Right atrium auricular region (tissue), 2 donors: ENCODE data around the gene PPP3R1. TPM values are rescaled to one million over a fixed set of nuclear protein-coding genes. Genes with fewer than 3 reads are reported as not detected.

ENCODE experiments used
- DNase-seq: peaks from one replicate; pipeline ENCODE4 v3.0.0-alpha.2; 2019; ENCODE audit warnings: low spot score
- H3K27ac ChIP-seq, 2 donors: fragments of 200-600 bp; sonication (generic); 1 replicate in 1 of 2; 2 replicates in 1 of 2; pipeline ENCODE4 v1.5.1; 2016 to 2019
- H3K27me3 ChIP-seq, 2 donors: fragments of 200-600 bp; sonication (generic); one replicate each; pipeline versions ENCODE4 v1.5.1 to v1.6.0; 2017 to 2019
- H3K36me3 ChIP-seq: fragments of 200-600 bp; sonication (generic); one replicate; pipeline ENCODE4 v1.5.1; 2016
- H3K4me1 ChIP-seq, 2 donors: fragments of 200-600 bp; sonication (generic); one replicate each; pipeline versions ENCODE4 v1.5.1 to v1.6.0; 2017 to 2019
- H3K4me3 ChIP-seq, 2 donors: fragments of 200-600 bp; sonication (generic); 1 replicate in 1 of 2; 2 replicates in 1 of 2; pipeline ENCODE4 v1.5.1; 2017 to 2019; ENCODE audit warnings: mild to moderate bottlenecking in 1 of 2, moderate library complexity in 1 of 2
- H3K9me3 ChIP-seq, 2 donors: fragments of 200-600 bp; sonication (generic); one replicate each; pipeline ENCODE4 v1.5.1; 2019
- total RNA-seq, 2 donors: library from RNA; depleted of rRNA; stranded (reverse); fragments of >200 nt; gene quantifications; one replicate each; pipeline ENCODE4 v1.1.0, GENCODE V29; 2016
- TF ChIP-seq, protein P1 (sequence below), 2 donors: fragments of 200-600 bp; sonication (generic); IDR thresholded peaks; one replicate each; pipeline ENCODE4 v1.5.1; 2019; ENCODE audit warnings: antibody characterized with exemption in 2 of 2

Gene PPP3R1
- total RNA-seq, 2 donors from 2014 or later = 16.7 to 18.4 TPM

DNA sequence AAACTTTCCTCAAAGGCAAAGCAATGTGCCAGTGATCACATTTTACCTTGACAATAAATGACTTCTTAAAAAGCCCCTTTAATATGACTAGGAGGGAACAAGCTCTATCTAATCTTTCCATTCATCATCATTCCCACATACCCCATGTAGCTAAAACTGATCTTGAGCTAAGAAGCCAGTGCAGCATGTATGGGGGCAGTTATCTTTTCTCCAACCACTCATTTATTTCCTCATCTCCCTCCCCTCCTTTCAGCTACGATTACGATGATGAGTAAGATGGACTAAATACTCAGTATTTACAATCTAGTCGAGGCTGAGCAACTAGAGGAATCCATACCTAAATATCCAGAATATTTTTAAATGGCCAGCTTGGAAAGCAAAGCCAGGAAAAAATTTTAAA, 59.2 kb downstream of the PPP3R1 start:
- TF ChIP-seq, protein P1, sequence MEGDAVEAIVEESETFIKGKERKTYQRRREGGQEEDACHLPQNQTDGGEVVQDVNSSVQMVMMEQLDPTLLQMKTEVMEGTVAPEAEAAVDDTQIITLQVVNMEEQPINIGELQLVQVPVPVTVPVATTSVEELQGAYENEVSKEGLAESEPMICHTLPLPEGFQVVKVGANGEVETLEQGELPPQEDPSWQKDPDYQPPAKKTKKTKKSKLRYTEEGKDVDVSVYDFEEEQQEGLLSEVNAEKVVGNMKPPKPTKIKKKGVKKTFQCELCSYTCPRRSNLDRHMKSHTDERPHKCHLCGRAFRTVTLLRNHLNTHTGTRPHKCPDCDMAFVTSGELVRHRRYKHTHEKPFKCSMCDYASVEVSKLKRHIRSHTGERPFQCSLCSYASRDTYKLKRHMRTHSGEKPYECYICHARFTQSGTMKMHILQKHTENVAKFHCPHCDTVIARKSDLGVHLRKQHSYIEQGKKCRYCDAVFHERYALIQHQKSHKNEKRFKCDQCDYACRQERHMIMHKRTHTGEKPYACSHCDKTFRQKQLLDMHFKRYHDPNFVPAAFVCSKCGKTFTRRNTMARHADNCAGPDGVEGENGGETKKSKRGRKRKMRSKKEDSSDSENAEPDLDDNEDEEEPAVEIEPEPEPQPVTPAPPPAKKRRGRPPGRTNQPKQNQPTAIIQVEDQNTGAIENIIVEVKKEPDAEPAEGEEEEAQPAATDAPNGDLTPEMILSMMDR (IDR thresholded peaks at IDR 0.05) = no peak
- Histone ChIP-seq H3K9me3 (no peaks in the 10 kb centered on the region), H3K4me1 (peaks cover 0 to 22% of the 10 kb centered on the region in 2 donors), H3K27me3 (no peaks in the 10 kb centered on the region), H3K27ac (peak overlapping the region in 1 of 2 donors; percentile 38), H3K36me3 (no peaks in the 10 kb centered on the region), H3K4me3 (no peak overlapping the region)
- DNase-seq = no peak

GRCh38 chr2:68190991-68191731, 61.2 kb downstream of the PPP3R1 start:
- no peak for DNase-seq
- TF ChIP-seq, protein P1 (IDR thresholded peaks at IDR 0.05) = no peak
- H3K4me1 ChIP-seq = peaks cover 0 to 20% of the 10 kb centered on the region in 2 donors

DNA sequence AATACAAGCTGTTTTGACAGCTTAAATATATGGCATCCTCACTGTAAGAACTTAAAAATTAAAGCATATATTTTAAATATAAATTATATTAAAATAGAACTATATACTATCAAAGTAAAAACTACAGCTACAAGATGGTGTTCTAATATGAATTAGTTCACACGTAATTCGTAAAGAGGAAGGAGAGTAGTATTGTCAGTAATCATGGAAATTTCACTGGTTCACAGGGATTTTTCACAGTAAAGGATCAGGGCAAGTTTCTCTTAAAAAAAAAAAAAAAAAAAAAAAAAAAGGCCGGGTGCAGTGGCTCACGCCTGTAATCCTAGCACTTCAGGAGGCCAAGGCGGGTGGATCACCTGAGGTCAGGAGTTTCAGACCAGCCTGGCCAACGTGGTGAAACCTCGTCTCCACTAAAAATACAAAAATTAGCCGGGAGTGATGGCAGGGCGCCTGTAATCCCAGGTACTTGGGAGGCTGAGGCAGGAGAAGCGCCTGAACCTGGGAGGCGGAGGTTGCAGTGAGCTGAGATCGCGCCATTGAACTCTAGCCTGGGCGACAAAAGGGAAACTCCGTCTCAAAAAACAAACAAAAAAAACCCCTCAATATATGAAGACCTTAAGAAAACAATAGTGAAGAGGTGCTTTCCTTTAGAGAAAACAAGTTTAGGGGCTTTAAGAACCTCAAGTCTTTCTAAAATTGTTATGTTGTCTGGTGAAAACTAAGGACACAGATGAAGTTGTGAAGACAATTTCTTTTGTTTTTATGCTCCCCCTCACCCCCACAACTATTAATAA, 62.1 kb downstream of the PPP3R1 start:
- Histone ChIP-seq H3K36me3 (peaks cover 7% of the 10 kb centered on the region), H3K27me3 (no peaks in the 10 kb centered on the region), H3K4me1 (peaks cover 0 to 11% of the 10 kb centered on the region in 2 donors), H3K27ac (no peak overlapping the region), H3K4me3 (no peak overlapping the region), H3K9me3 (no peaks in the 10 kb centered on the region)
- no peak for DNase-seq
- TF ChIP-seq, protein P1 (IDR thresholded peaks at IDR 0.05) = no peak

More at GRCh38 chr2:68190991-68191731, 61.2 kb downstream of the PPP3R1 start:
- Histone ChIP-seq H3K36me3 (peaks cover 4% of the 10 kb centered on the region), H3K27ac (no peak overlapping the region), H3K27me3 (no peaks in the 10 kb centered on the region), H3K4me3 (no peak overlapping the region), H3K9me3 (no peaks in the 10 kb centered on the region)

- Histone ChIP-seq H3K27ac (no peak overlapping the region), H3K27me3 (no peaks in the 10 kb centered on the region), H3K4me1 (no peaks in the 10 kb centered on the region), H3K36me3 (peaks cover 7% of the 10 kb centered on the region), H3K4me3 (no peak overlapping the region), H3K9me3 (no peaks in the 10 kb centered on the region)
- TF ChIP-seq, protein P1 (IDR thresholded peaks at IDR 0.05) = no peak
- no peak for DNase-seq
Observed at GRCh38 chr2:68188831-68189230, 63.5 kb downstream of the PPP3R1 start.

DNA sequence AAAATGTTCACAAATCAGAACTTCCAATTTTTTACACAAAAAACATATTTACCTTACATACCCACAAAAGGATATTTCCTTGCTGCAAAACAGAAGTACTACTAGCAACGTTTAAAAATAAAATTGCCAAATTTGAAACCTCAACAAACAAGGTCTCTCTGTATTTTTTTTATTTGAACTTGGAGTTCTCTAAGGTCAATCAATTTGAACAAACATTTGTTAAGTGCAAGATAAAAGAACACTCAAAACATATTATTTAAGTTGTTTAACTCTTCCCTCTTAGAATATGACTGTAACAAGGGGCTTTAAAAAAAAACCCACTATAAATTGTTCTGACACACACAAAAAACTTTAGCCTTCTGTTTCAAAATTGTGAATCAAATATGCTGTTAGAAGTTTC, 65.0 kb downstream of the PPP3R1 start:
- H3K9me3 ChIP-seq = no peaks in the 10 kb centered on the region
- H3K27me3 ChIP-seq = no peaks in the 10 kb centered on the region
- no peak for DNase-seq
- peaks cover 17% of the 10 kb centered on the region for H3K36me3 ChIP-seq
- no peak overlapping the region for H3K4me3 ChIP-seq
- no peak overlapping the region for H3K27ac ChIP-seq
- TF ChIP-seq, protein P1 (IDR thresholded peaks at IDR 0.05) = no peak
- H3K4me1 ChIP-seq = no peaks in the 10 kb centered on the region
